WTC11 (cell line): ENCODE results near the gene RNF212. TPM values are rescaled to one million over a fixed set of nuclear protein-coding genes. Genes with fewer than 3 reads are reported as not detected.

ENCODE experiments used
- ATAC-seq: fragments of 200-7000 bp; cut with Tn5 transposase; 2 replicates; pipeline ENCODE4 v1.10.0; 2021; ENCODE audit warnings: mild to moderate bottlenecking, moderate library complexity
- CTCF ChIA-PET: fragments of 300-600 bp; sonication (Branson Sonifier 250); formaldehyde crosslinking; loops from one replicate; lab custom pipeline; 2021; ENCODE audit warnings: antibody characterized with exemption; lab: Charles Lee
- POLR2A ChIA-PET: fragments of 350-600 bp; sonication (Branson Sonifier 250); formaldehyde crosslinking; loops from one replicate; lab custom pipeline; 2021; ENCODE audit warnings: antibody characterized with exemption; lab: Charles Lee
- DNase-seq: peaks from one replicate; pipeline ENCODE4 v3.0.0; 2021; ENCODE audit warnings: low spot score
- H3K27ac Mint-ChIP-seq: 2 replicates; pipeline ENCODE4 v1.8.0; 2021; ENCODE audit warnings: mixed read lengths
- H3K27me3 Mint-ChIP-seq: 2 replicates; pipeline ENCODE4 v1.8.0; 2021; ENCODE audit warnings: low read depth, mild to moderate bottlenecking, moderate library complexity, mixed read lengths
- H3K36me3 Mint-ChIP-seq: 2 replicates; pipeline ENCODE4 v1.8.0; 2021; ENCODE audit warnings: mixed read lengths
- H3K4me1 Mint-ChIP-seq: 2 replicates; pipeline ENCODE4 v1.8.0; 2022; ENCODE audit warnings: mixed read lengths
- H3K4me3 Mint-ChIP-seq: 2 replicates; pipeline ENCODE4 v1.8.0; 2021; ENCODE audit warnings: mild to moderate bottlenecking, moderate library complexity, mixed read lengths
- H3K9me3 Mint-ChIP-seq: 2 replicates; pipeline ENCODE4 v1.8.0; 2021; ENCODE audit warnings: mixed read lengths
- AFF4 ChIP-seq: sonication (generic); formaldehyde crosslinking; IDR thresholded peaks from 2 replicates; pipeline ENCODE4 v1.8.1; 2023; ENCODE audit warnings: mild to moderate bottlenecking, missing genetic modification reagents, borderline replicate concordance
- CBFB ChIP-seq: sonication (generic); formaldehyde crosslinking; IDR thresholded peaks from 2 replicates; pipeline ENCODE4 v1.8.1; 2022; ENCODE audit warnings: mild to moderate bottlenecking, low read depth, missing genetic modification reagents
- CREM ChIP-seq: sonication (generic); formaldehyde crosslinking; IDR thresholded peaks from 2 replicates; pipeline ENCODE4 v1.8.1; 2022; ENCODE audit warnings: mild to moderate bottlenecking, missing genetic modification reagents, moderate library complexity
- JAZF1 ChIP-seq: fragments of 250-450 bp; sonication (Bioruptor Pico); IDR thresholded peaks from 2 replicates; pipeline ENCODE4 v1.9.0; 2021; ENCODE audit warnings: moderate library complexity, mild to moderate bottlenecking, inconsistent platforms
- NFE2L1 ChIP-seq: sonication (generic); formaldehyde crosslinking; IDR thresholded peaks from 2 replicates; pipeline ENCODE4 v1.8.1; 2023; ENCODE audit warnings: missing genetic modification reagents
- PRDM15 ChIP-seq: sonication (generic); formaldehyde crosslinking; IDR thresholded peaks from 2 replicates; pipeline ENCODE4 v1.8.0; 2022; ENCODE audit warnings: missing genetic modification reagents
- RORB ChIP-seq: fragments of 250-450 bp; sonication (Bioruptor Pico); IDR thresholded peaks from 2 replicates; pipeline ENCODE4 v1.9.0; 2021; ENCODE audit warnings: mild to moderate bottlenecking
- SMAD3 ChIP-seq: sonication (generic); formaldehyde crosslinking; IDR thresholded peaks from 2 replicates; pipeline ENCODE4 v1.8.0; 2022; ENCODE audit warnings: missing genetic modification reagents, mild to moderate bottlenecking, borderline replicate concordance
- SP1 ChIP-seq: sonication (generic); formaldehyde crosslinking; conservative IDR thresholded peaks from 2 replicates; pipeline ENCODE4 v1.8.1; 2022; ENCODE audit warnings: missing genetic modification reagents
- TEAD4 ChIP-seq: sonication (generic); formaldehyde crosslinking; IDR thresholded peaks from 2 replicates; pipeline ENCODE4 v1.8.0; 2022; ENCODE audit warnings: mild to moderate bottlenecking, missing genetic modification reagents
- ZMAT4 ChIP-seq: fragments of 250-450 bp; sonication (Bioruptor Pico); IDR thresholded peaks from 2 replicates; pipeline ENCODE4 v1.9.0; 2021; ENCODE audit warnings: mild to moderate bottlenecking
- total RNA-seq: library from RNA; stranded (reverse); gene quantifications from 3 replicates; pipeline ENCODE4 v1.2.3, GENCODE V29; 2021
- TF ChIP-seq, protein P1 (sequence below): sonication (generic); formaldehyde crosslinking; IDR thresholded peaks from 2 replicates; pipeline ENCODE4 v1.8.0; 2022; ENCODE audit warnings: mild to moderate bottlenecking, missing genetic modification reagents
- TF ChIP-seq, protein P2 (sequence below): fragments of 250-450 bp; sonication (Bioruptor Pico); IDR thresholded peaks from 2 replicates; pipeline ENCODE4 v1.9.0; 2021; ENCODE audit warnings: moderate library complexity, mild to moderate bottlenecking, inconsistent platforms, borderline replicate concordance

RNF212 gene
- total RNA-seq, 1 experiment from 2014 or later, result 1.0 TPM

GRCh38 chr4:1027219-1027914 lies 86.0 kb downstream of the RNF212 start:
- H3K27me3 Mint-ChIP-seq, result no peaks in the 10 kb centered on the region
- no peak overlapping the region for H3K27ac Mint-ChIP-seq
- ATAC-seq (no peak), DNase-seq (no peak)
- TF ChIP-seq SMAD3 (no peak), NFE2L1 (CRISPR knock-in tag) (no peak)
- TF ChIP-seq, protein P1, sequence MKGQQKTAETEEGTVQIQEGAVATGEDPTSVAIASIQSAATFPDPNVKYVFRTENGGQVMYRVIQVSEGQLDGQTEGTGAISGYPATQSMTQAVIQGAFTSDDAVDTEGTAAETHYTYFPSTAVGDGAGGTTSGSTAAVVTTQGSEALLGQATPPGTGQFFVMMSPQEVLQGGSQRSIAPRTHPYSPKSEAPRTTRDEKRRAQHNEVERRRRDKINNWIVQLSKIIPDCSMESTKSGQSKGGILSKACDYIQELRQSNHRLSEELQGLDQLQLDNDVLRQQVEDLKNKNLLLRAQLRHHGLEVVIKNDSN (CRISPR knock-in tag), result no peak
- ChIA-PET CTCF (interaction anchor here (1.3 kb wide), 1 partner anchor 23 kb away, joined by 3 read pairs; no protein-coding TSS in a partner anchor), POLR2A (interaction anchor here (0.6 kb wide), 1 partner anchor 588 kb away, joined by 3 read pairs; no protein-coding TSS in a partner anchor)
- H3K4me3 Mint-ChIP-seq, result no peak overlapping the region
- no peaks in the 10 kb centered on the region; the same call in 1 of the 2 replicates for H3K4me1 Mint-ChIP-seq
- H3K36me3 Mint-ChIP-seq, result peaks cover 12% of the 10 kb centered on the region
- H3K9me3 Mint-ChIP-seq, result no peaks in the 10 kb centered on the region

GRCh38 chr4:1026115-1026514 lies 87.2 kb downstream of the RNF212 start:
- ATAC-seq (peak; percentile 41), DNase-seq (peak; percentile 53)
- H3K36me3 Mint-ChIP-seq, result peaks cover 12% of the 10 kb centered on the region
- no peaks in the 10 kb centered on the region for H3K27me3 Mint-ChIP-seq
- H3K27ac Mint-ChIP-seq, result no peak overlapping the region; the same call in 1 of the 2 replicates
- CTCF ChIA-PET, result no interaction called here
- TF ChIP-seq RORB, result no peak
- TF ChIP-seq NFE2L1 (CRISPR knock-in tag), result no peak
- TF ChIP-seq TEAD4, result no peak
- TF ChIP-seq AFF4 (CRISPR knock-in tag), result no peak
- no peak for TF ChIP-seq SMAD3
- TF ChIP-seq SP1 (CRISPR knock-in tag), result no peak
- TF ChIP-seq ZMAT4 (CRISPR knock-in tag), result no peak
- TF ChIP-seq, protein P2, sequence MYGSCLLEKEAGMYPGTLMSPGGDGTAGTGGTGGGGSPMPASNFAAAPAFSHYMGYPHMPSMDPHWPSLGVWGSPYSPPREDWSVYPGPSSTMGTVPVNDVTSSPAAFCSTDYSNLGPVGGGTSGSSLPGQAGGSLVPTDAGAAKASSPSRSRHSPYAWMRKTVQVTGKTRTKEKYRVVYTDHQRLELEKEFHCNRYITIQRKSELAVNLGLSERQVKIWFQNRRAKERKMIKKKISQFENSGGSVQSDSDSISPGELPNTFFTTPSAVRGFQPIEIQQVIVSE, result no peak
- no peak overlapping the region for H3K4me3 Mint-ChIP-seq
- no peaks in the 10 kb centered on the region; the same call in 1 of the 2 replicates for H3K4me1 Mint-ChIP-seq
- H3K9me3 Mint-ChIP-seq, result no peaks in the 10 kb centered on the region
- POLR2A ChIA-PET, result no interaction called here

- TF ChIP-seq CREM, result no peak
- TF ChIP-seq PRDM15 (CRISPR knock-in tag), result no peak
- TF ChIP-seq JAZF1 (CRISPR knock-in tag), result no peak
- TF ChIP-seq CBFB, result no peak
- Mint-ChIP-seq H3K4me3 (no peak overlapping the region), H3K27me3 (no peaks in the 10 kb centered on the region), H3K36me3 (peaks cover 12% of the 10 kb centered on the region), H3K4me1 (no peaks in the 10 kb centered on the region; the same call in 1 of the 2 replicates), H3K9me3 (no peaks in the 10 kb centered on the region), H3K27ac (no peak overlapping the region)
- ATAC-seq, result no peak
- ChIA-PET CTCF (no interaction called here), POLR2A (no interaction called here)
- no peak for DNase-seq
Measured at GRCh38 chr4:1024882-1025545, 88.3 kb downstream of the RNF212 start.
